ENCODE measurements around the gene ZNF385D.

The ZNF385D gene

GRCh38 chr3:21750831-21751391, at the start of gene ZNF385D:
ZNF385D (minus strand) TSS chr3:21751210; CDS start chr3:21750916, 294 bp downstream.
- peak; percentile 34 for DNase-seq (ENCODE audit: low read depth)

- DNase-seq (ENCODE audit: low read depth), result no peak
Observed at GRCh38 chr3:21798356-21799088, 47.5 kb upstream of the ZNF385D start.

- no peak for DNase-seq (ENCODE audit: low read depth)
Observed at GRCh38 chr3:21795921-21796320, 44.9 kb upstream of the ZNF385D start.

- no peak for DNase-seq (ENCODE audit: low read depth)
Observed at GRCh38 chr3:21795152-21795837, 44.3 kb upstream of the ZNF385D start.

- DNase-seq (ENCODE audit: low read depth), result no peak
Observed at GRCh38 chr3:21794291-21794690, 43.3 kb upstream of the ZNF385D start.

- no peak for DNase-seq (ENCODE audit: low read depth)
Observed at GRCh38 chr3:21792176-21792575, 41.2 kb upstream of the ZNF385D start.

GRCh38 chr3:21791356-21791755, 40.3 kb upstream of the ZNF385D start:
- no peak for DNase-seq (ENCODE audit: low read depth)

- no peak for DNase-seq (ENCODE audit: low read depth)
Observed at GRCh38 chr3:21790466-21790865, 39.5 kb upstream of the ZNF385D start.

- no peak for DNase-seq (ENCODE audit: low read depth)
Observed at GRCh38 chr3:21789730-21790129, 38.7 kb upstream of the ZNF385D start.

- no peak for DNase-seq (ENCODE audit: low read depth)
Observed at GRCh38 chr3:21786438-21786797, 35.4 kb upstream of the ZNF385D start.

GRCh38 chr3:21785765-21786437, 34.9 kb upstream of the ZNF385D start:
- DNase-seq (ENCODE audit: low read depth), result no peak

GRCh38 chr3:21783839-21784238, 32.8 kb upstream of the ZNF385D start:
- DNase-seq (ENCODE audit: low read depth), result no peak

GRCh38 chr3:21781355-21781754, 30.3 kb upstream of the ZNF385D start:
- DNase-seq (ENCODE audit: low read depth), result no peak

GRCh38 chr3:21779909-21780308, 28.9 kb upstream of the ZNF385D start:
- peak; percentile 1 for DNase-seq (ENCODE audit: low read depth)

GRCh38 chr3:21778715-21779114, 27.7 kb upstream of the ZNF385D start:
- no peak for DNase-seq (ENCODE audit: low read depth)

- DNase-seq (ENCODE audit: low read depth), result no peak
Observed at GRCh38 chr3:21777821-21778220, 26.8 kb upstream of the ZNF385D start.

GRCh38 chr3:21766002-21766401, 15.0 kb upstream of the ZNF385D start:
- DNase-seq (ENCODE audit: low read depth), result no peak

GRCh38 chr3:21755896-21756295, 4.9 kb upstream of the ZNF385D start:
- DNase-seq (ENCODE audit: low read depth), result no peak

- DNase-seq (ENCODE audit: low read depth), result no peak
Observed at GRCh38 chr3:21754839-21755238, 3.8 kb upstream of the ZNF385D start.

GRCh38 chr3:21752749-21753347, 1.8 kb upstream of the ZNF385D start:
- peak; percentile 56 for DNase-seq (ENCODE audit: low read depth)

- DNase-seq (ENCODE audit: low read depth), result no peak
Observed at GRCh38 chr3:21751886-21752285, 876 bp upstream of the ZNF385D start.

- DNase-seq (ENCODE audit: low read depth), result peak; percentile 18
Observed at GRCh38 chr3:21750080-21750696, 822 bp downstream of the ZNF385D start.
